ENCODE results near the gene FCAR.
"Not testable (repeated sequence)": the region's sequence is repeated elsewhere in the genome, so short reads cannot be mapped to it uniquely, and the experiment has no call there.

Gene FCAR

DNA sequence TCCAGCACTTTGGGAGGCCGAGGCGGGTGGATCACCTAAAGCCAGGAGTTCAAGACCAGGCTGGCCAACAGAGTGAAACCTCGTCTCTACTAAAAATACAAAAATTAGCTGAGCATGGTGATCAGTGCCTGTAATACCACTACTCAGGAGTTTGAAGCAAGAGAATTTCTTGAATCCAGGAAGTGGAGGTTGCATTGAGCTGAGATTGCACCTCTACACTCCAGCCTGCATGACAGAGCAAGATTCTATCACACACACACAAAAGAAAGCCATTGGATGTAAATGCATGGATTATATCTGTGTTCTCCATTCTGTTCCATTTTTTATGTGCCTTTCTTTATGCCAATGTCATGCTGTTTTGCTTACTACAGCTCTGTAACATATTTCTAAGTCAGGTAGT, 15.6 kb upstream of the FCAR start:
- not testable (repeated sequence) for H3K4me3 ChIP-seq (ENCODE audit: low read depth, low read length); H3K4me1 ChIP-seq (ENCODE audit: control insufficient read depth, insufficient read depth, low read length); H3K27me3 ChIP-seq (ENCODE audit: control insufficient read depth, insufficient read depth, low read length); H3K27ac ChIP-seq (ENCODE audit: low read depth, low read length); H3K9ac ChIP-seq (ENCODE audit: low read depth, low read length); H3K36me3 ChIP-seq (ENCODE audit: control insufficient read depth, insufficient read depth, low read length)
- peaks cover 43% of the 10 kb centered on the region for H3K9me3 ChIP-seq (ENCODE audit: control insufficient read depth, insufficient read depth, low read length)

DNA sequence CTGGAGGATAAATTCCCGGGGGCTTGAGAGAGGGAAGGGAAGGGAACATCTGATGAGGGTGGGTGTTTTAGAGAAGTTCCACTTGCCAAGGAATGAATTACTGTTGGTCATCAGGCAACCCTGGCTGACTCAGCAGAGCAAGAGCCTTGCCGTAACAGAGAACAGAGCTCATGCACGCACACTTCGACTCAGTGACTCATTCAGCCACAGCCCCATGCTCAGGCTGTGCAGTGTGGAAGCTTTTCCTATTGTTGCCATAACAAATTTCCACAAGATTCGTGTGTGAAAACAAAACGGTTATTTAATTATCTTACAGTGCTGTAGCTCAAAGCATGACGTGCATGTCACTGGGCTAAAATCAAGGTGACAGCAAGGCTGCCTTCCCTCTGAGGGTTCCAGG, 14.6 kb upstream of the FCAR start:
- not testable (repeated sequence) for H3K27ac ChIP-seq (ENCODE audit: low read depth, low read length); H3K36me3 ChIP-seq (ENCODE audit: control insufficient read depth, insufficient read depth, low read length); H3K4me1 ChIP-seq (ENCODE audit: control insufficient read depth, insufficient read depth, low read length); H3K27me3 ChIP-seq (ENCODE audit: control insufficient read depth, insufficient read depth, low read length); H3K9ac ChIP-seq (ENCODE audit: low read depth, low read length); H3K4me3 ChIP-seq (ENCODE audit: low read depth, low read length)
- H3K9me3 ChIP-seq (ENCODE audit: control insufficient read depth, insufficient read depth, low read length) = peaks cover 33% of the 10 kb centered on the region

DNA sequence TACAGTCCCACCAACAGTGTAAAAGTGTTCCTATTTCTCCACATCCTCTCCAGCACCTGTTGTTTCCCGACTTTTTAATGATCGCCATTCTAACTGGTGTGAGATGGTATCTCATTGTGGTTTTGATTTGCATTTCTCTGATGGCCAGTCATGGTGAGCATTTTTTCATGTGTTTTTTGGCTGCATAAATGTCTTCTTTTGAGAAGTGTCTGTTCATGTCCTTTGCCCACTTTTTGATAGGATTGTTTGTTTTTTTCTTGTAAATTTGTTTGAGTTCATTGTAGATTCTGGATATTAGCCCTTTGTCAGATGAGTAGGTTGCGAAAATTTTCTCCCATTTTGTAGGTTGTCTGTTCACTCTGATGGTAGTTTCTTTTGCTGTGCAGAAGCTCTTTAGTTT, 10.6 kb upstream of the FCAR start:
- H3K9ac ChIP-seq (ENCODE audit: low read depth, low read length); H3K27ac ChIP-seq (ENCODE audit: low read depth, low read length); H3K36me3 ChIP-seq (ENCODE audit: control insufficient read depth, insufficient read depth, low read length); H3K4me3 ChIP-seq (ENCODE audit: low read depth, low read length); H3K4me1 ChIP-seq (ENCODE audit: control insufficient read depth, insufficient read depth, low read length); H3K27me3 ChIP-seq (ENCODE audit: control insufficient read depth, insufficient read depth, low read length): not testable (repeated sequence)
- H3K9me3 ChIP-seq (ENCODE audit: control insufficient read depth, insufficient read depth, low read length) = peaks cover 43% of the 10 kb centered on the region

DNA sequence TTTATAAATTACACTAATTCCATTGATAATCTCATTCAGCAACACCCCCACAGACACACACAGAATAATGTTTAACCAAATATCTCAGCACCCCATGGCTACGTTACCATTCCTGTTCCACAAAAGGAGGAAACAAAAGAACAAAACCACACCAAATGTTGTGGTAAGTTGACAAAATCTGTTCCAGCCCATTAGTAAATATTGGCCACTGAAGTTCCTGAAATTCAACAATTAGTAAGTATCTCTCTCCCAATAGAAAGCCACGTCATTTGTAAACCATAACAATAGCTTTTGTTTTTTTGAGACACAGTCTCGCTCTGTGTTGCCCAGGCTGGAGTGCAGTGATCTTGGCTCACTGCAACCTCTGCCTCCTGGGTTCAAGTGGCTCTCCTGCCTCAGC, 2.3 kb upstream of the FCAR start:
- Histone ChIP-seq H3K9me3 (ENCODE audit: control insufficient read depth, insufficient read depth, low read length) (peaks cover 8% of the 10 kb centered on the region), H3K4me1 (ENCODE audit: control insufficient read depth, insufficient read depth, low read length) (no peaks in the 10 kb centered on the region), H3K9ac (ENCODE audit: low read depth, low read length) (no peak overlapping the region), H3K4me3 (ENCODE audit: low read depth, low read length) (no peak overlapping the region; the same call in 1 of the 2 replicates), H3K27ac (ENCODE audit: low read depth, low read length) (no peak overlapping the region), H3K27me3 (ENCODE audit: control insufficient read depth, insufficient read depth, low read length) (no peaks in the 10 kb centered on the region), H3K36me3 (ENCODE audit: control insufficient read depth, insufficient read depth, low read length) (no peaks in the 10 kb centered on the region)

DNA sequence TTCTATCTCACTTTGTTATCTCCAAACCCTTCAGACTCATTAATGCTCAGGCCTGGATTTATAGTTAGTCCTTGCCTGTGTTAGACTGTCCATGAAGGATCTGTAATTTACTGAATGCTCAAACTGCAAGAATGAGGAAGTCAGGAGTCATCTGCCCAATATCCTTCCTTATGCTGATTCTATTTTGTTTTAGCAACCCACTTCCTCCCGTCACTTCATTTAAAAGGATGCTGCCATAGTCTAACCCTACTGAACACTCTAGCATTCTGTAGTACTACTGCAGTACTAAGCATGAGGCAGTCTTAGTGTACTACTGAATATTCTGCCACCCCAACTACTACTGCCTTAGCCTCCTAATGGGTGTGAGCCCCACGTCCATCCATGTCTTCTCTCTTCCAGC, 1.5 kb downstream of the FCAR start:
- H3K36me3 ChIP-seq (ENCODE audit: control insufficient read depth, insufficient read depth, low read length) = no peaks in the 10 kb centered on the region
- H3K4me3 ChIP-seq (ENCODE audit: low read depth, low read length) = no peak overlapping the region
- no peak overlapping the region for H3K27ac ChIP-seq (ENCODE audit: low read depth, low read length)
- no peaks in the 10 kb centered on the region for H3K27me3 ChIP-seq (ENCODE audit: control insufficient read depth, insufficient read depth, low read length)
- H3K9me3 ChIP-seq (ENCODE audit: control insufficient read depth, insufficient read depth, low read length) = no peaks in the 10 kb centered on the region
- H3K4me1 ChIP-seq (ENCODE audit: control insufficient read depth, insufficient read depth, low read length) = no peaks in the 10 kb centered on the region
- no peak overlapping the region for H3K9ac ChIP-seq (ENCODE audit: low read depth, low read length)

DNA sequence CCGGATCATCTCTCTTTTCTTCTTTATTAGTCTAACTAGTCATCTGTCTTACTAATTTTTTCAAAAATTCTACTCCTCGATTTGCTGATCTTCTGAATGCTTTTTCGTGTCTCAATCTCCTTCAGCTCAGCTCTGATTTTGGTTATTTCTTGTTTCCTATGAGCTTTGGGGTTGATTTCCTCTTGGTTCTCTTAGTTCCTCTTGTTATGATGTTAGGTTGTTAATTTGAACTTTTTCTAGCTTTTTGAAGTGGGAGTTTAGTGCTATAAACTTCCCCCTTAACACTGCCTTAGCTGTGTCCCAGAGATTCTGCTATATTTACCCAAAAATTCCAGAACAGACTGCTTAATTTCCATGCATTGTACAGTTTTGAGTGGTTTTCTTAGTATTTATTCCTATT, 3.4 kb downstream of the FCAR start:
- no peaks in the 10 kb centered on the region; the same call in 1 of the 2 replicates for H3K27me3 ChIP-seq (ENCODE audit: control insufficient read depth, insufficient read depth, low read length)
- H3K4me3 ChIP-seq (ENCODE audit: low read depth, low read length) = no peak overlapping the region
- H3K36me3 ChIP-seq (ENCODE audit: control insufficient read depth, insufficient read depth, low read length) = no peaks in the 10 kb centered on the region
- no peak overlapping the region for H3K27ac ChIP-seq (ENCODE audit: low read depth, low read length)
- no peak overlapping the region for H3K9ac ChIP-seq (ENCODE audit: low read depth, low read length)
- 0 out of 2 replicates have a peak, but pooled peaks cover 4% of the 10 kb centered on the region for H3K4me1 ChIP-seq (ENCODE audit: control insufficient read depth, insufficient read depth, low read length)
- no peaks in the 10 kb centered on the region for H3K9me3 ChIP-seq (ENCODE audit: control insufficient read depth, insufficient read depth, low read length)

DNA sequence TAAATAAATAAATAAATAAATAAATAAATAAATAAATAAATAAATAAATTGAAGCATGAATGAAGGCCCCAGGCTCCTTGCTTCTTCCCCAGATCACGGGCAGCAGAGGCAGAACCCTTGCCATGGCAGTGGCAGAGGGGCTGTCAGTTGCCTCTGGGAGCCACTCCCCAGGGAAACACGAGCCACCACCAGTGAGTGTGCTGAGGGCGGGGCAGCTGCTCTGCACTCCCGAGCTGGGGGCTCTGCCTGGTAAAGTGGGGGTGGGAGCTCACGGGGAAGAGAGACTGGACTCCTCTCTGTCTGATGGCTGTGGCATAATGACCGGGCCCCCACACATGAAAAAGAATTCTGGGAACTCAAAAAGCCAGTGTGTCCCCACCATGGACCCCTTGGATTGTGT, 7.8 kb downstream of the FCAR start:
- Histone ChIP-seq H3K4me1 (ENCODE audit: control insufficient read depth, insufficient read depth, low read length) (0 out of 2 replicates have a peak, but pooled peaks cover 4% of the 10 kb centered on the region), H3K36me3 (ENCODE audit: control insufficient read depth, insufficient read depth, low read length) (no peaks in the 10 kb centered on the region), H3K9ac (ENCODE audit: low read depth, low read length) (no peak overlapping the region), H3K27ac (ENCODE audit: low read depth, low read length) (no peak overlapping the region), H3K9me3 (ENCODE audit: control insufficient read depth, insufficient read depth, low read length) (no peaks in the 10 kb centered on the region), H3K27me3 (ENCODE audit: control insufficient read depth, insufficient read depth, low read length) (no peaks in the 10 kb centered on the region; the same call in 1 of the 2 replicates), H3K4me3 (ENCODE audit: low read depth, low read length) (no peak overlapping the region)

DNA sequence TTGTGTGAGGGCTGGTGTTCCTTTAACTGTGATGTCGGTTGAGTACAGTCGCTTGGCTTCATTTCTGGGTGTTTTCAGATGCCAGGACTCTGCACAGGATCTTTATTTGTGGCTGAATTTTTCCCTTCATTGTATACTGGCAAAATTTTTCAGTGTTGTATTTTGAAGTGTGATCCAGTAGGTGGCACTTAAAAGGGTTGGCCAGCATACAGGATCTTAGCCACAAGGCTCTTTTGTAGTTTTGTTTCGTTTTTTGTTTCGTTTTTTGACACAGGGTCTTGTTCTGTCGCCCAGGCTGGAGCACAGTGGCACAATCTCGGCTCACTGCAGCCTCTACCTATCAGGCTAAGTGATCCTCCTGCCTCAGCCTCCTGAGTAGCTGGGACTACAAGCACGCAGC, 8.7 kb downstream of the FCAR start:
- Histone ChIP-seq H3K4me1 (ENCODE audit: control insufficient read depth, insufficient read depth, low read length) (0 out of 2 replicates have a peak, but pooled peaks cover 4% of the 10 kb centered on the region), H3K9me3 (ENCODE audit: control insufficient read depth, insufficient read depth, low read length) (no peaks in the 10 kb centered on the region), H3K9ac (ENCODE audit: low read depth, low read length) (no peak overlapping the region), H3K36me3 (ENCODE audit: control insufficient read depth, insufficient read depth, low read length) (no peaks in the 10 kb centered on the region), H3K27ac (ENCODE audit: low read depth, low read length) (no peak overlapping the region), H3K27me3 (ENCODE audit: control insufficient read depth, insufficient read depth, low read length) (no peaks in the 10 kb centered on the region; the same call in 1 of the 2 replicates), H3K4me3 (ENCODE audit: low read depth, low read length) (no peak overlapping the region)

DNA sequence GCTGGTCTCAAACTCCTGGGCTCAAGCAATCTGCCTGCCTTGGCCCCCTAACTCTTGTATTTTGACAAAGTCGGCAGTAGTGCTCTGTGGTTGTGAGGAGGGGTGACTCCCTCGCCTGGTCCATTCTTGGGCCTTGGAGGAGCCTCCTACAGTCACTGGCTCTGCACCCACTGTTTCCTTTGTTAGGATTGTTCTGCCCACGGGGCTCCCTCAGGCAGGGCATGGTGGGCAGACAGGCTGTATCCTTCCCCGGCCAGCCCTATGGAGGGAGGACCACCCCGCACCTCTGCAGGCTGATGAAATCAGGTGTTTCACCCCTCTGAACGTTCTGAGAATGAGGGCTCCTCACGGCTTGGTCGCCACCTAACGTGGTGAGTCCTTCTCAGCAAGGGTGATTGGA, 9.2 kb downstream of the FCAR start:
- Histone ChIP-seq H3K4me1 (ENCODE audit: control insufficient read depth, insufficient read depth, low read length) (0 out of 2 replicates have a peak, but pooled peaks cover 4% of the 10 kb centered on the region), H3K27me3 (ENCODE audit: control insufficient read depth, insufficient read depth, low read length) (no peaks in the 10 kb centered on the region; the same call in 1 of the 2 replicates), H3K27ac (ENCODE audit: low read depth, low read length) (no peak overlapping the region), H3K36me3 (ENCODE audit: control insufficient read depth, insufficient read depth, low read length) (no peaks in the 10 kb centered on the region), H3K9me3 (ENCODE audit: control insufficient read depth, insufficient read depth, low read length) (no peaks in the 10 kb centered on the region), H3K9ac (ENCODE audit: low read depth, low read length) (no peak overlapping the region), H3K4me3 (ENCODE audit: low read depth, low read length) (no peak overlapping the region)

DNA sequence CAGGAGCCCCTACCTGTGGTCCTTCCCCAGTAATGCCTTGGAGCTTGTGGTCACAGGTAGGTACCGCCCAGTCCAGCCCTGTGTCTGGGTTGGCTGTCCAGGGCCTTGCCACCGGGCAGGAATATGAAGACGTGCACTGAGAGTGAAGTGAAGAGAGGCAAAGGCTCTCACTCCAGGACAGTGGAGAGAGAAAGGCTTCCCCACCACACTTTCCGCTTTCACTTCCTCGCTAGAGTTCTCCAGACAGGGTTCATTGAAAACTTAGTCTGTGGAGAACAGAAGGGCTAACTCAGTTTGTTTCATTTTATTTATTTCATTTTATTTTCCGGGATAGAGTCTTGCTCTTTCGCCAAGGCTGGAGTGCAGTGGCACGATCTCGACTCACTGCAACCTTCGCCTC, 14.2 kb downstream of the FCAR start:
- no peaks in the 10 kb centered on the region for H3K4me1 ChIP-seq (ENCODE audit: control insufficient read depth, insufficient read depth, low read length)
- H3K4me3 ChIP-seq (ENCODE audit: low read depth, low read length) = no peak overlapping the region
- H3K27ac ChIP-seq (ENCODE audit: low read depth, low read length) = no peak overlapping the region
- H3K9me3 ChIP-seq (ENCODE audit: control insufficient read depth, insufficient read depth, low read length) = no peaks in the 10 kb centered on the region
- H3K9ac ChIP-seq (ENCODE audit: low read depth, low read length) = no peak overlapping the region
- H3K36me3 ChIP-seq (ENCODE audit: control insufficient read depth, insufficient read depth, low read length) = no peaks in the 10 kb centered on the region
- no peaks in the 10 kb centered on the region for H3K27me3 ChIP-seq (ENCODE audit: control insufficient read depth, insufficient read depth, low read length)

DNA sequence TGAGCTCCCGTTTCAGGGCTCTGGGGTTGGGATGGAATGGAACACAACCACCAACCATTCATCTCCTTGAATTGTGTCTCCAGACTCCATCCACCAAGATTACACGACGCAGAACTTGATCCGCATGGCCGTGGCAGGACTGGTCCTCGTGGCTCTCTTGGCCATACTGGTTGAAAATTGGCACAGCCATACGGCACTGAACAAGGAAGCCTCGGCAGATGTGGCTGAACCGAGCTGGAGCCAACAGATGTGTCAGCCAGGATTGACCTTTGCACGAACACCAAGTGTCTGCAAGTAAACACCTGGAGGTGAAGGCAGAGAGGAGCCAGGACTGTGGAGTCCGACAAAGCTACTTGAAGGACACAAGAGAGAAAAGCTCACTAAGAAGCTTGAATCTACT, 15.5 kb downstream of the FCAR start:
- Histone ChIP-seq H3K9ac (ENCODE audit: low read depth, low read length) (no peak overlapping the region), H3K27ac (ENCODE audit: low read depth, low read length) (no peak overlapping the region), H3K4me1 (ENCODE audit: control insufficient read depth, insufficient read depth, low read length) (no peaks in the 10 kb centered on the region), H3K27me3 (ENCODE audit: control insufficient read depth, insufficient read depth, low read length) (no peaks in the 10 kb centered on the region), H3K36me3 (ENCODE audit: control insufficient read depth, insufficient read depth, low read length) (no peaks in the 10 kb centered on the region), H3K9me3 (ENCODE audit: control insufficient read depth, insufficient read depth, low read length) (no peaks in the 10 kb centered on the region), H3K4me3 (ENCODE audit: low read depth, low read length) (no peak overlapping the region)

DNA sequence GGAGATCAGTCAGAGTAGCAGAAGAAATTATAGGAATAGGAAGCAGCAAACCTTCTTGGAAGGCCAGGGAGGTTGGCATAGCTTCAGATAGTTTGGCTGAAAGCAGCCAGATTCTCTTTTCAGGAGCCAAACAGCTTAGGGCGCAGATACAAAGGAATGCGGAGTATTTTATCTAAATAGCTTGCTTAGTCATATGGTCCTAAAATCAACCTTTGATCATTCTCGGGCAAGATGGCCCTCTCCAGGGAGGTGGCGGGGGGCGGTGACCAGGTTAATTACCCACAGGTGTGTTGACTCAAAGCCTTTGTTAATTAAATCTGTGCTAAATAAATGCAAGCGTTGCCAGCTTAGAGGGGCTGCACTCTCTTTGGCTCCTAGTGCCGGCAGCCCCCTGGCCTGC, 19.4 kb downstream of the FCAR start:
- Histone ChIP-seq H3K27me3 (ENCODE audit: control insufficient read depth, insufficient read depth, low read length) (no peaks in the 10 kb centered on the region), H3K9me3 (ENCODE audit: control insufficient read depth, insufficient read depth, low read length) (no peaks in the 10 kb centered on the region), H3K4me3 (ENCODE audit: low read depth, low read length) (no peak overlapping the region), H3K27ac (ENCODE audit: low read depth, low read length) (peak overlapping the region; percentile 87), H3K9ac (ENCODE audit: low read depth, low read length) (no peak overlapping the region; the same call in 1 of the 2 replicates), H3K36me3 (ENCODE audit: control insufficient read depth, insufficient read depth, low read length) (no peaks in the 10 kb centered on the region), H3K4me1 (ENCODE audit: control insufficient read depth, insufficient read depth, low read length) (no peaks in the 10 kb centered on the region)

All from HUES48 (cell line).